RWPE2 (cell line): ENCODE measurements around the gene EEF1AKMT4.

Experiments used
- ATAC-seq: fragments of 200-7000 bp; cut with Tn5 transposase; 3 replicates; pipeline ENCODE4 v1.9.1; 2021; ENCODE audit warnings: low read depth
- DNase-seq: peaks from one replicate; pipeline ENCODE4 v3.0.0-alpha.2; 2020; ENCODE audit warnings: low spot score
- H3K27ac ChIP-seq: fragments of 450-650 bp; 2 replicates; pipeline ENCODE4 v1.5.1; 2017; ENCODE audit warnings: mild to moderate bottlenecking; ENCODE audit not compliant: poor library complexity, severe bottlenecking
- H3K27me3 ChIP-seq: fragments of 250-450 bp; sonication (Bioruptor Pico); 2 replicates; pipeline ENCODE4 v1.5.1; 2021; ENCODE audit warnings: mild to moderate bottlenecking, moderate library complexity; ENCODE audit not compliant: insufficient read depth, poor library complexity, severe bottlenecking
- H3K36me3 ChIP-seq: fragments of 250-450 bp; sonication (Bioruptor Pico); 2 replicates; pipeline ENCODE4 v1.5.1; 2020; ENCODE audit warnings: low read depth, mild to moderate bottlenecking, moderate library complexity
- H3K4me1 ChIP-seq: fragments of 250-450 bp; sonication (Bioruptor Pico); 2 replicates; pipeline ENCODE4 v1.5.1; 2021; ENCODE audit warnings: mild to moderate bottlenecking, moderate library complexity; ENCODE audit not compliant: insufficient read depth, poor library complexity, severe bottlenecking
- H3K4me3 ChIP-seq: fragments of 250-450 bp; sonication (Bioruptor Pico); 2 replicates; pipeline ENCODE4 v1.5.1; 2021; ENCODE audit warnings: mild to moderate bottlenecking, moderate library complexity; ENCODE audit not compliant: severe bottlenecking
- H3K9me3 ChIP-seq: fragments of 250-450 bp; sonication (Bioruptor Pico); 2 replicates; pipeline ENCODE4 v1.5.1; 2021; ENCODE audit warnings: mild to moderate bottlenecking, moderate library complexity; ENCODE audit not compliant: severe bottlenecking
- CTCF ChIP-seq: fragments of 450-650 bp; IDR thresholded peaks from one replicate; pipeline ENCODE4 v1.5.1; 2017; ENCODE audit warnings: mild to moderate bottlenecking, moderate library complexity; ENCODE audit not compliant: poor library complexity, severe bottlenecking

The EEF1AKMT4 gene

GRCh38 chr3:184227481-184227935 lies 22.0 kb upstream of the EEF1AKMT4 start:
- H3K4me1 ChIP-seq: no peaks in the 10 kb centered on the region
- ATAC-seq (no peak), DNase-seq (no peak)
- no peaks in the 10 kb centered on the region for H3K36me3 ChIP-seq
- H3K4me3 ChIP-seq: no peak overlapping the region
- no peak overlapping the region for H3K27ac ChIP-seq
- H3K9me3 ChIP-seq: no peaks in the 10 kb centered on the region
- peak; percentile 73 for TF ChIP-seq CTCF
- peaks cover 37% of the 10 kb centered on the region for H3K27me3 ChIP-seq

- Histone ChIP-seq H3K4me3 (no peak overlapping the region), H3K4me1 (no peaks in the 10 kb centered on the region), H3K27ac (no peak overlapping the region), H3K9me3 (no peaks in the 10 kb centered on the region), H3K27me3 (peaks cover 37% of the 10 kb centered on the region), H3K36me3 (no peaks in the 10 kb centered on the region)
- DNase-seq (no peak), ATAC-seq (no peak)
- no peak for TF ChIP-seq CTCF
Measured at GRCh38 chr3:184228376-184229137, 20.9 kb upstream of the EEF1AKMT4 start.

- H3K4me3 ChIP-seq: peak within 1 kb of the TSS; percentile 28
- H3K27me3 ChIP-seq: peaks cover 37% of the 10 kb centered on the region
- no peak within 1 kb of the TSS for H3K27ac ChIP-seq
- no peaks in the 10 kb centered on the region for H3K9me3 ChIP-seq
- H3K36me3 ChIP-seq: no peaks in the 10 kb centered on the region
- no peak for TF ChIP-seq CTCF
- ATAC-seq (peak; percentile 76), DNase-seq (peak; percentile 61)
- peaks cover 3% of the 10 kb centered on the region for H3K4me1 ChIP-seq
Measured at GRCh38 chr3:184229394-184230080, 19.9 kb upstream of the EEF1AKMT4 start, which contains the start of gene VWA5B2. Gene VWA5B2 (plus strand): TSS chr3:184229585. CDS start chr3:184230529, 944 bp downstream.

DNA sequence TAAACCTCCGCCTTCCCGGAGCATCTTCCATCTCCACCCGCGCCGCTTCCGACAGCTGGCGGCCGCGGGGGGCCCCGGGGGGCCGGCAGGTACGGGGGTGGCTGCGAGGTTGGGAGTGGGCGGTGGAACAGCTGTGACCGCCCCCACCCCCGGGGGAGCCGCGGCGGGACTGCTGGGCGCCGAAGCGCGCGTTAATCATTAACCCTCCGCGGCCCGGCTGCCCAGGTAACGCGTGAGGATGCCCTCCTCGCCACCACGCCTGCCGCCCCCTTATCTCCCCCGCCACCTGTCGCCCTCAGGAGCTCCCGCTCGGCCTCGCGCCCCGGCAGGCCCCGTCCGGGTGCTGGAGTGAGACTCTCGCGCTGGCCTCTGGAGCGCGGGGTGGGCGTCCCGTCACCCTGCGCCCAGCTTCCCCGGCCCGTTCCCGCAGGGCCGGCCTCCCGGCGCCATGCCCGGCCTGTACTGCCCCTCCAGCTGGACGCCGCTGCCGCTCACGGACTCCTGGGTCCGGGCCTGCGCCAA lies 19.3 kb upstream of the EEF1AKMT4 start:
- Histone ChIP-seq H3K36me3 (no peaks in the 10 kb centered on the region), H3K9me3 (no peaks in the 10 kb centered on the region), H3K27ac (no peak overlapping the region), H3K27me3 (peaks cover 37% of the 10 kb centered on the region), H3K4me1 (peaks cover 3% of the 10 kb centered on the region), H3K4me3 (peak overlapping the region; percentile 28)
- ATAC-seq: no peak
- no peak for TF ChIP-seq CTCF
- DNase-seq: no peak
